Measurements from ENCODE around the gene ITGB8.

GRCh38 chr7:20417260-20417659 is 86.6 kb downstream of the ITGB8 start:
- TF ChIP-seq CTCF (conservative IDR thresholded peaks at IDR 0.05) (no peak), ZFX (IDR thresholded peaks at IDR 0.05) (no peak)

Data from C4-2B (cell line).